ENCODE results near the gene RRP8. TPM values are rescaled to one million over a fixed set of nuclear protein-coding genes. Genes with fewer than 3 reads are reported as not detected.

RRP8 gene
- total RNA-seq, 1 donor from 2014 or later: 16.2 TPM

DNA sequence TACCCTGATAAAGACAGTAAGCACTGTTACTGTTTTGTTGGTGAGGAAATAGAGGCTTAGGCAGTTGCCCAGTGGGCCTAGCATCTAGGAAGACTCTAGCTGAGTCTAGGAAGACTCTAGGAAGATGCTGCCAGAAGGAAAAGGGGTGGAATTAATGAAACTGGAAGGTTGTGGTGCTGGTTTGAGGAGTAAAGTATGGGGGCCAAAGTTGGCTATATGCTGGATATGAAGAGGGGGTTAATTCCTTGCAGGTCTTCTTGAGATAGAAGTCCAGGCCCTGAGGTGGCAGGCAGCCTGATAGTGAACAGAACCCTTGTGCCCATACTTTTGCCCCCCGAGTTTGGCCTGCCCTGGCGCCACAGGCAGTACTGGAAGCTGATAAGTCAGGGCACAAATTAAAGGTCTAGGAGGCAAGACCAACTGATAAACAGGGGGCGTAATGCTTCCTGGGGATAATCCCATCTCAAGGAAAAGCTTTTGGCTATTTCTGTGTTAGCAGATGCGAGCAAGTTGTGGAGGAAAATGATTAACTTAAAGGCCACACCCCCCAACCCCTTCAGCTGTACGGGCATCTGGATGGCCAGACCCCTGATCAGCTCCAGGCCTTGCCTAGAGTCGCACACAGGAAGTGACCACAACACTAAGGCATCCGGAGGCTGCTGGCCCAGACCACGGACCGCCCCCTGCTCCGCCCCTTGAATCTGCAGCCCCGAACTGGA, 3.2 kb upstream of the RRP8 start:
- no peak for TF ChIP-seq CTCF (IDR thresholded peaks at IDR 0.05; ENCODE audit: partially characterized antibody, unreplicated experiment)
- Mint-ChIP-seq H3K4me3 (ENCODE audit: unreplicated experiment) (peak overlapping the region; percentile 81), H3K27ac (ENCODE audit: unreplicated experiment) (peak overlapping the region; percentile 88), H3K36me3 (ENCODE audit: unreplicated experiment) (no peaks in the 10 kb centered on the region), H3K27me3 (ENCODE audit: unreplicated experiment) (peaks cover 11% of the 10 kb centered on the region), H3K4me1 (ENCODE audit: low read depth, unreplicated experiment) (peaks cover 16% of the 10 kb centered on the region), H3K9me3 (ENCODE audit: unreplicated experiment) (peaks cover 8% of the 10 kb centered on the region)
- peak; percentile 90 for DNase-seq

- Mint-ChIP-seq H3K9me3 (ENCODE audit: unreplicated experiment) (peaks cover 6% of the 10 kb centered on the region), H3K4me3 (ENCODE audit: unreplicated experiment) (no peak overlapping the region), H3K4me1 (ENCODE audit: low read depth, unreplicated experiment) (peaks cover 16% of the 10 kb centered on the region), H3K27me3 (ENCODE audit: unreplicated experiment) (peaks cover 4% of the 10 kb centered on the region), H3K27ac (ENCODE audit: unreplicated experiment) (no peak overlapping the region), H3K36me3 (ENCODE audit: unreplicated experiment) (no peaks in the 10 kb centered on the region)
- no peak for TF ChIP-seq CTCF (IDR thresholded peaks at IDR 0.05; ENCODE audit: partially characterized antibody, unreplicated experiment)
- DNase-seq: no peak
Observed at GRCh38 chr11:6604790-6605189, 1.4 kb upstream of the RRP8 start.

DNA sequence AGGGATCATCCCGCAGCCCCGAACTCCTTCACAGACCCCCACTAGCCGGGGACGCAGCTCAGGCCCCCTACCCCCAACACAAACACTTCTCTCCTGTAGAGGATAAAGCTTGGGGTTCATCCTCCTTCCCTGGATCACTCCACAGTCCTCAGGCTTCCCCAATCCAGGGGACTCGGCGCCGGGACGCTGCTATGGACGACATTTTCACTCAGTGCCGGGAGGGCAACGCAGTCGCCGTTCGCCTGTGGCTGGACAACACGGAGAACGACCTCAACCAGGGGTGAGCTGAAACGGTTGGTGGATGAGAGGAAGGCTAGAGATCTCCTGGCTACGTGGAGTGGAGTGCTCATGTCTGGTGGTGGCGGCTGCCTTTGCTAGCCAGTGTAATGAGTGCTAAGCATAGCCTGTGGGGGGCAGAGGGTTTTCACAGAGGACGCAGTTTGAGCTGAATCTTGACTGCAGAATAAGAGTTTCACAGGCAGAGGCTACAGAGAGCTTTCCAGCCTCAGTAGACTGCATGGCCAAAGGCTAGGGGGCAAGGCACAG, 738 bp upstream of the RRP8 start:
- Mint-ChIP-seq H3K27ac (ENCODE audit: unreplicated experiment) (no peak overlapping the region), H3K27me3 (ENCODE audit: unreplicated experiment) (peaks cover 4% of the 10 kb centered on the region), H3K4me1 (ENCODE audit: low read depth, unreplicated experiment) (peaks cover 16% of the 10 kb centered on the region), H3K36me3 (ENCODE audit: unreplicated experiment) (no peaks in the 10 kb centered on the region), H3K9me3 (ENCODE audit: unreplicated experiment) (peaks cover 6% of the 10 kb centered on the region), H3K4me3 (ENCODE audit: unreplicated experiment) (no peak overlapping the region)
- DNase-seq: peak; percentile 55
- TF ChIP-seq CTCF (IDR thresholded peaks at IDR 0.05; ENCODE audit: partially characterized antibody, unreplicated experiment): no peak

- TF ChIP-seq CTCF (IDR thresholded peaks at IDR 0.05; ENCODE audit: partially characterized antibody, unreplicated experiment): no peak
- Mint-ChIP-seq H3K9me3 (ENCODE audit: unreplicated experiment) (peaks cover 5% of the 10 kb centered on the region), H3K4me3 (ENCODE audit: unreplicated experiment) (no peak overlapping the region), H3K27ac (ENCODE audit: unreplicated experiment) (peak overlapping the region; percentile 10), H3K27me3 (ENCODE audit: unreplicated experiment) (peaks cover 2% of the 10 kb centered on the region), H3K4me1 (ENCODE audit: low read depth, unreplicated experiment) (peaks cover 16% of the 10 kb centered on the region), H3K36me3 (ENCODE audit: unreplicated experiment) (no peaks in the 10 kb centered on the region)
- no peak for DNase-seq
Observed at GRCh38 chr11:6602096-6602940, 1.1 kb downstream of the RRP8 start.

Measured in glutamatergic neuron (in vitro differentiated cells).